ENCODE measurements around the gene RAP1GAP.

The RAP1GAP gene

GRCh38 chr1:21661886-21662285 lies 7.3 kb downstream of the RAP1GAP start:
- DNase-seq, result no peak

- no peak for DNase-seq
Observed at GRCh38 chr1:21659924-21660326, 9.2 kb downstream of the RAP1GAP start.

GRCh38 chr1:21659099-21659923 lies 9.8 kb downstream of the RAP1GAP start:
- DNase-seq, result peak; percentile 26

- DNase-seq, result no peak
Observed at GRCh38 chr1:21657456-21658190, 11.5 kb downstream of the RAP1GAP start.

GRCh38 chr1:21655748-21656147 lies 13.4 kb downstream of the RAP1GAP start:
- no peak for DNase-seq

GRCh38 chr1:21655259-21655658 lies 13.9 kb downstream of the RAP1GAP start:
- no peak for DNase-seq

- DNase-seq, result no peak
Observed at GRCh38 chr1:21654209-21654608, 14.9 kb downstream of the RAP1GAP start.

- no peak for DNase-seq
Observed at GRCh38 chr1:21653744-21654100, 15.4 kb downstream of the RAP1GAP start.

GRCh38 chr1:21652937-21653743 lies 16.0 kb downstream of the RAP1GAP start:
- DNase-seq, result no peak

- DNase-seq, result no peak
Observed at GRCh38 chr1:21652101-21652936, 16.8 kb downstream of the RAP1GAP start.

- no peak for DNase-seq
Observed at GRCh38 chr1:21651214-21652042, 17.7 kb downstream of the RAP1GAP start.

GRCh38 chr1:21650400-21650799 lies 18.8 kb downstream of the RAP1GAP start:
- no peak for DNase-seq

GRCh38 chr1:21649315-21649714 lies 19.8 kb downstream of the RAP1GAP start:
- no peak for DNase-seq

GRCh38 chr1:21648791-21649190 lies 20.4 kb downstream of the RAP1GAP start:
- DNase-seq, result no peak

- DNase-seq, result no peak
Observed at GRCh38 chr1:21648352-21648730, 20.8 kb downstream of the RAP1GAP start.

GRCh38 chr1:21647431-21648351 lies 21.5 kb downstream of the RAP1GAP start:
- no peak for DNase-seq

- DNase-seq, result no peak
Observed at GRCh38 chr1:21645550-21645949, 23.6 kb downstream of the RAP1GAP start.

GRCh38 chr1:21644906-21645305 lies 24.3 kb downstream of the RAP1GAP start:
- no peak for DNase-seq

- DNase-seq, result no peak
Observed at GRCh38 chr1:21644348-21644747, 24.8 kb downstream of the RAP1GAP start.

GRCh38 chr1:21643624-21644023 lies 25.5 kb downstream of the RAP1GAP start:
- no peak for DNase-seq
